Measurements from ENCODE around the gene IGSF9.

DNA sequence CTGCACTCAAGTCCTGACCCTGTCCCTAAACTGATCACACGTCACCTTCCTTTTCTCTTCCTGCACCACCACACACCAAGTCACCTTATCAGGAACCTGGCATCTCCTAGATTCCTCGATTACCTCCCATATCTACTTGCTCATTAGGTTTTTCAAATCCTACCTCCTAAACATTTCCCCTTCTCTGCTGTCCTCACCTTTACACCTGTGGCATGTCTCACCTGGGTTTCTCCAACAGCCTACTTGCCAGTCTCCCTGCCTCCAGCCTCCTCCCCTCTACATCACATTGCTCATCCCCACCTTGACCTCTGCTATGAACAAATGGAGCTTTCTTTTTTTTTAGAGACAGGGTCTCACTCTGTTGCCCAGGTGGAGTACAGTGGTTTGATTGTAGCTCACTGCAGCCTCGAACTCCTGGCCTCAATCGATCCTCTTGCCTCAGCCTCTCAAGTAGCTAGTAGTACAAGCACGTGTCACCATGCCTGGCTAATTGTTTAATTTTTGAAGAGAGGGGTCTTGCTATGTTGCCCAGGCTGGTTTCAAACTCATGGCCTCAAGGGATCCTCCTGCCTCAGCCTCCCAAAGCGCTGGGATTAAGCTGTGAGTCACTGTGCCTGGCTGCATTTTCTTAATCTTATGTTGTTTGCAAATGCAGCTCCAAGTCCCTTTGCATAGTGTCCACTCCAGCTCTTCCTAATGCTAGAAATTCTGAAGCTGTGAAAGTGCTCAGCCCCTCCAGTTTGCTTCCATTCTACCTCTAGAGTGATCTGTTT lies 6.3 kb downstream of the IGSF9 start:
- TF ChIP-seq POLR2AphosphoS5 (IDR thresholded peaks at IDR 0.05; ENCODE audit: low read depth, low read length): no peak
- TF ChIP-seq TAF1 (IDR thresholded peaks at IDR 0.05; ENCODE audit: borderline replicate concordance, low read depth, low read length): no peak

All from GM12892 (cell line).